GM21526 (cell line): ENCODE data around the gene ZNF48.

Experiments used
- ATAC-seq: cut with Tn5 transposase; IDR thresholded peaks from one replicate; pipeline ENCODE4 v1.9.1; 2021; ENCODE audit warnings: moderate library complexity; ENCODE audit not compliant: unreplicated experiment, low FRiP score

Gene ZNF48

GRCh38 chr16:30401768-30402425, 6.7 kb downstream of the ZNF48 start:
- no peak for ATAC-seq

DNA sequence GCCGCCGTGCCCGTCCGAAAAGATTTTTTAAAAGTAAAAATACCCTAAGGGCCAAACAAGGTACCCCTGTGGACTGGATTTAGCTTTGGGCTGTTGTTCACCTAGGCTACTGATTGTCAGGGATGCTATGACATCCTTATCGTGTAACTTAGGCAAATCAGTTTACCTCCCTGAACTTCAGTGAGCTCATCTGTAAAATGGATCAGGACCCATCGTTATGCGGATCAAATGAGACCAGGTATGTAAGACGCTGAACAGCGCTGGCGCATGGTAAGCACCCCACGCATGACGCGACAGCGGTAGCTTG, 11.5 kb downstream of the ZNF48 start:
- no peak for ATAC-seq

DNA sequence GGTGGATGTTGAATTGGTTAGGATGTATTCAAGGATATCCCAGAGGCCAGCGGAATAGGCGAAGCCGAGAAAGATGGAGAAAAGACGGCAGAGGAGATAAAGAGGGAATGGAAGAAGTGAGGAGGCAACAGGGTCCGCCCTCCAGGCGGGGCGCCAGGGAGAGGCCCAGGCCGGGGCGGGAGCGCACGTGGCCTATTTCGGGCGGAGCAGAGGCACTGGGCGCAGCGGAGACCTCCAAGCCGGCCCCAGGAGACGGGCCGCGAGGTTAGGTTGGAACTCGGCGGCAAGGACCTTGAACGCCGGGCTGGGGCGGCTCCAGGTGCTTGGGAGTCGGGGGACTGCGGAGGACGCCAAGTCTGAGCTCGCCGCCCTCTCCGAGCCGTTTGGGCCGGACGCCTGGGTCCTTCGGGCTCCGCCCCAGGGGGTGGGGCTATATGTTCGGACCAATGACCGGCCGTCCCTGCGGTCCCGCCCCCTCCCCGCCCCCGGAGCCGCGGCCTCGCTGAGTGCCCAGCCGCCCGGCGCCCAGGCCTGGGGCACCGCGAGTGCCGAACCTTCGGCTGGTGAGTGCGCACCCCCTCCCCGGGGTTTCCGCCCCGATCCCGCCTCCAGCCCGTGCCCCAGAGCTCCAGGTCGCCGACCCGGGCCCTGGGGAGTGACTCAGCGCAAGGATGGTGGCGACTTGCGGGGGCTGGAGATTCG, 12.0 kb downstream of the ZNF48 start, which contains the start of gene ZNF771:
ZNF771 (plus strand) TSS at position 505 of the 702 bp plus-strand sequence. CDS start 448 bp downstream, outside the sequence.
- peak; percentile 59 for ATAC-seq

GRCh38 chr16:30407804-30408534, 12.7 kb downstream of the ZNF48 start:
- ATAC-seq: no peak

GRCh38 chr16:30409125-30410060, 14.2 kb downstream of the ZNF48 start:
- ATAC-seq: peak; percentile 47

DNA sequence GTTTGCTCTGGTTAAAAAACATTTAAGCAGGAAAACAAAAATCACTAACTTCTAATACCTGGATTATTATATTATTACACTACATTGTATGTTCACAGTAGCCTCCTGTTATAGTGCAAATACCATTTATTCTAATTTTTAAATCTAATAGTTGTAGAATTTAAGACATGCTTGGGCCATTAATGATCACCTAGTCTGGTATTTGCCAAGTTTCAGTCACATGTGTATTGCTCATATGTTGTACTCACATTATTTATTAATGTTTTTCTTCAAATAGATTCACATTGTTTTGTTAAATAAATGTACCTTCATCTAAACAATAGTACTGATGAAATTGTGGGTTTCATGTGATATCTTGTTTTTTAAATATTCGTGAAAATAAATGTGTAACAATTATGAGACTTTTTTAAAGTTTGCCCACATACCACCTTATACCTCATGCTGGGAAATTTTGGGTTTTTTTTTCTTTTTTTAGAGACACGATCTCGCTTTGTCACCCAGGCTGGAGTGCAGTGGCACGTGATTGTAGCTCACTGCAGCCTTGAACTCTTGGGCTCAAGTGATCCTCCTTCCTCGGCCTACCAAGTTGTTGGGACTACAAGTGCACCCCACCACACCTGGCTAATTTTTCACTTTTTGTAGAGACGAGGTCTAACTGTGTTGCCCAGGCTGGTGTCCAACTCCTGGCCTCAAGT, 18.0 kb downstream of the ZNF48 start:
- ATAC-seq: no peak

DNA sequence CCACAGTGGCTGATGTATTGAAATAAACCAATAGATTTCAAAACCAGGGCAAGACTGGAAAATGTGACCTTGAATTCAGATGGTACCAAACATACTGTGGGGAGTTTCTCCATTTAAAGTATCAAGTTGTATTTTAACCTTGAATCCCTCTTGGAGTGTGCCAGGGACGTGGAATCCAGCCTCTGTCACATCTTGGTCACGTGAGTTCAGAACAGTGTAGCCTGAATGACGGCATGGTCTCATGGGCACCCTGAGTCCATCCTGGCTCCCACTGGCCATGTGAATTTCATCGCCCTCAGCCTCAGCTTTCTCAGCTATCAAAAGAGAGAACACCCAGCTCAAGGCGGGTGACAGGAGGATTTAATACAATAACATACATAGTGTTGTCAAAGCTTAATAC, 18.9 kb downstream of the ZNF48 start:
- ATAC-seq: no peak

- ATAC-seq: no peak
Measured at GRCh38 chr16:30416047-30416603, 20.9 kb downstream of the ZNF48 start.

GRCh38 chr16:30416624-30417528, 21.7 kb downstream of the ZNF48 start:
- ATAC-seq: peak; percentile 2

- peak; percentile 71 for ATAC-seq
Measured at GRCh38 chr16:30417529-30418349, 22.5 kb downstream of the ZNF48 start.

GRCh38 chr16:30418350-30419181, 23.3 kb downstream of the ZNF48 start:
- peak; percentile 8 for ATAC-seq

- no peak for ATAC-seq
Measured at GRCh38 chr16:30421010-30421409, 25.8 kb downstream of the ZNF48 start.

GRCh38 chr16:30428055-30428454, 32.8 kb downstream of the ZNF48 start:
- ATAC-seq: no peak

GRCh38 chr16:30429418-30429677, 34.1 kb downstream of the ZNF48 start:
- no peak for ATAC-seq

DNA sequence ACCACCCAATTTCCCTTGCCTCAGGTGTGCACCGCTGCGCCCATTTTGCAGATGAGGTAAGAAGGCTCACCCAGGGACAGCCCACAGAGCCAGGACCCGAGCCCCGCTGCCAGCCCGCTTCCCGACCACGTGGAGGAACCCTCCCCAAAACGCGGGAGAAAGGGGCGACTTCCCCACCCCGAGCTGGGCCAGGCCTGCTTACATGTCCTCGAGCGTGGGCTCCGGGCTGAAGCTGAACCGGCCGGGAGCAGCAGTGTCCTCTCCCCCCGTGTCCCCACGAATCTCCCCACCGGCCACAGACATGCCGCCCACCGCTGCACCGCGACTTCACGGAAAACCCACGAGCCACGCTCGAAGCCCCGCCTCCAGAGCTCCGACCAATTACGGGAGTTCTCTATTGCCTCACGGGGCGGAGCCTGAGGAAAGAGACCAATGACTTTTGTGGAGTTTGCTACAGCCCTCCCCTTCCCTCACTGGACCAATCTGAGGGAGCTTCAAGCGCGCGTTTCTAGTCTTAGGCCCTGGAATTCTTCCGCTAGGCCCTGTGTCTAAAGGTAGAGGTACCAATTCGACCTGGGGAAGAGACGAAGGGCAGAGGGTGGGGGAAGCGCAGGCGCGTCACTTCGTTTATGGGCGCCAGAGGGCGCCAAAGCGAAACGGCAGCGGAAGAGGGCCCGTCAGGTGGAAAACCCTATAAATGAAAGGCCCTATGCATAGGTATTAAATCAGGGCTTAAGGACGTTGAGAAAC, 34.6 kb downstream of the ZNF48 start, which contains the start of gene DCTPP1:
DCTPP1 (minus strand) TSS at position 353 of the 750 bp plus-strand sequence; CDS start at position 303, 50 bp downstream.
- ATAC-seq: peak; percentile 85

DNA sequence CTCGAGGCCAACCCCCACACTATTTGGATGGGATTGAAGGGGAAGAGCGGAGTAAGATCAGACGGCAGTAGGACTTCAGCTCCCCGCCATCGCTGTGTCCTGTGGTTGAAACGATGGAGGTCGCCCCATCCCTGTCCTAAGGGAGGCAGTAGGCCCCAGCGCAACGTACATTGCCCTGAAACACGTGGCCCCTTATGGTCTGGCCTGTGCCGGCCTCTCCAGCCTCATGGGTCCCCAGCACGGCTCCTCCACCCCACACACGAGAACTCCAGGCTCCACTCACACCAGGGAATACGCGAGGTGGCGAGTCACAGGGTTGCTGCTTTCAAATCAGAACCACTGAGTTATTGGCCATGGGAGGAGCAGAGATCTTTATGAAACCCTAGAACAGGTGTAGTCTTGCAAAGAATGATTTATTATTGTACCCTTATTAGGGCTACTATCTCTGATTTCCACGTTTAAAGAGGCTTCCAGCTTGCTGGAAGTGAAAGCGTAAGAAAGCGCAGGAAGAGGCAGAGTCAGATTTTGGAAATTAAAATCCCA, 35.3 kb downstream of the ZNF48 start:
- no peak for ATAC-seq
